HL-60 (cell line): Measurements from ENCODE around the gene APOD.

Source experiments
- CTCF ChIP-seq: IDR thresholded peaks from one replicate; pipeline ENCODE4 v1.5.1; 2011; ENCODE audit warnings: low read length, control low read depth, inconsistent platforms; ENCODE audit not compliant: insufficient read depth
- GABPA ChIP-seq: IDR thresholded peaks from 2 replicates; pipeline ENCODE4 v1.6.1; 2012; ENCODE audit warnings: low read depth
- POLR2AphosphoS5 ChIP-seq: IDR thresholded peaks from 2 replicates; pipeline ENCODE4 v1.6.1; 2012; ENCODE audit warnings: low read depth
- SPI1 ChIP-seq: IDR thresholded peaks from 2 replicates; pipeline ENCODE4 v1.6.1; 2012; ENCODE audit warnings: low read depth, mild to moderate bottlenecking, borderline replicate concordance

- TF ChIP-seq CTCF (no peak), POLR2AphosphoS5 (no peak), SPI1 (no peak), GABPA (no peak)
Measured at GRCh38 chr3:195565716-195566115, 18.0 kb downstream of the APOD start.
